ENCODE data around the gene TRIO. TPM values are rescaled to one million over a fixed set of nuclear protein-coding genes. Genes with fewer than 3 reads are reported as not detected.

TRIO gene
- total and polyA plus RNA-seq, 4 experiments from 2014 or later: 0.09 to 11.5 (median 9.7) TPM; not detected in 1

DNA sequence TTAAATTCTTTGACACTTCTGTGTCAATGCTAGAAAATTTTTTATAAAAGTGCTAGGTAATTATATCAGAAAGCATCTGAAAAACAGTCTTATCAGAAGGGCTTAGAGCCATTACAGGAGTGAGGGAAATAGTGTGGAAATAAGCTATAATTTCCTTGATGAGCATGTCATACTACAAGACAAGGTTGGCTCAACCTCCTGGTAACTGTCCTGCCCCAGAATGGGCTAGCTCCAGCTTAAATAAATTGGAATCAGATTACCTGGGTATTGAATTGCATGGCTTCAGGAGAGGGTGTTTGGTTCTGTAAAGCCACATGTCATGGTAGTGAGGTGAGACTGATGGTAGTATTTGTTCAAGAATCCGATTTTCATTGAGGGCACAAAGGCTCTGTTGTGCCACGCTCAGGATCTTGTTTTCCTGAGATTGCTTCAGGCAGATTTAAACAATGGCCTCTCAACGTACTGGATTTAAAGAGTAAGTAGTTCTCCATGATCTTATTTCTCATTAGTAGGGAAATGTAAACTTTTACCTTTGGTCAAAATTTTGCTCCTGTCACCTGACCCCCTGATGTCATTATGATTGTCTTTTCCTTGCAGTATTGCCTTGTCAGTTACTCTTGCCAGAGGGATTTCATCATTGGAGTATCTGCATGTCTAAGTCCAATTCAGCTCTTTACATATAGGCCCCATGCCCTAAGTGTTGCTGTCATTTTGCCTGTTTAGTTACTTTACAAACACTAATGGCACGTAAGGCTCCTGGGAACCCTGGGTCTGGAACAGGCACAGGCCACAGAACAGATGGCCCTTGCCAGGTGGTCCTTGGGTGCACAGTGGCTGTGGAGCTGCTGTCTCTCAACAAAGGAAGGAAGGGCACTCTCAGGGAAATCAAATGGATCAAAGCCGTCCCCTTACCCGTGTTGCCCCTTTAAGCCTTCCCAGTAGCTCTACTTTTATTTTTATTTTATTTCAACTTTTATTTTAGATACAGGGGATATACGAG lies 21.3 kb downstream of the TRIO start:
- ChIA-PET POLR2A (ENCODE audit: partially characterized antibody) (no interaction called here), CTCF (ENCODE audit: partially characterized antibody) (interaction anchor here (0.9 kb wide), 1 partner anchor 11 kb away, joined by 3 read pairs; no protein-coding TSS in a partner anchor)
- Histone ChIP-seq H3K27ac (ENCODE audit: low read depth, low read length) (no peak overlapping the region), H3K9me3 (ENCODE audit: control insufficient read depth in 1 of 2, low read length in 2 of 2) (peaks cover 0 to 2% of the 10 kb centered on the region in 2 donors), H3K36me3 (ENCODE audit: insufficient read depth, low read length) (no peaks in the 10 kb centered on the region), H3K4me3 (ENCODE audit: low read length in 2 of 2) (no peak overlapping the region), H3K4me1 (ENCODE audit: insufficient read depth, low read length) (no peaks in the 10 kb centered on the region), H3K27me3 (ENCODE audit: insufficient read depth, low read length) (no peaks in the 10 kb centered on the region)
- H3K27me3 Mint-ChIP-seq: peaks cover 1 to 10% of the 10 kb centered on the region in 2 donors
- DNase-seq: no peak
- no peaks in the 10 kb centered on the region for H3K4me1 Mint-ChIP-seq
- peaks cover 0 to 6% (median under 1%) of the 10 kb centered on the region in 8 donors for H3K9me3 Mint-ChIP-seq
- H3K36me3 Mint-ChIP-seq: peaks cover 0 to 3% of the 10 kb centered on the region in 2 donors
- H3K27ac Mint-ChIP-seq: no peak overlapping the region
- no peak overlapping the region for H3K4me3 Mint-ChIP-seq
- intact Hi-C loops (cut with micrococcal nuclease): no loop called here

DNA sequence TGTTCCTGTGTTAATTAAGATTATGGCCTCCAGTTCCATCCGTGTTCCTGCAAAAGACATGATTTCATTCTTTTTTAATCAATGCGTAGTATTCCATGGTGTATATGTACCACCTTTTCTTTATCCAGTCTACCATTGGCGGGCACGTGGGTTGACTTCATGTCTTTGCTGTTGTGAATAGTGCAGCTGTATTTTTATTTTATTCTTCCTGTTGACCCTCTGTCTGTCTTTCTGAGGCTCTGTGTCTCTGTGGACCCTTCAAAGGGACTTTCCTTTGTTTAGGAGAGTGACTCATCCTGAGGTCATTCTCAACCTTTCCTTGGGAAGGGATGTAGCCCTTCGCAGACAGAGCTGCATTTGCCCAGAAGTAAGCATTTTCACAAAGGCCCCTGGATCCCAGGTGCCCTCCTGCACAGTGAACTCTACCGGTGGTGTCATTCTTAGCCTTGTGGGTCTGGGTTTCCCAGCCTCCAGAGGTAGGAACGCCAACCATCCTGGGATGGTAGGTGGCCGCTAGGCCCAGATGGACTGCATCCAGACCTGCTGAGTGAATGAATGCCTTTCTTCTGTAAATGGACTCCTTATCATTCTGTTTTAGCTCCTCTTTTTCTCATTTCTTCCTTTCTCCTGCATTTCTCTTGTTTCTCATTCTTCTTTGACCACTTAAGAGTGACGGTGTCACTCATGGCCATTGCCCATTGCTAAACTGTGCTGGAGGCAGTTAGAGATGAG lies 22.4 kb downstream of the TRIO start:
- H3K9me3 ChIP-seq (ENCODE audit: control insufficient read depth in 1 of 2, low read length in 2 of 2): peaks cover 0 to 2% of the 10 kb centered on the region in 2 donors
- H3K27ac ChIP-seq (ENCODE audit: low read depth, low read length): no peak overlapping the region
- H3K27me3 ChIP-seq (ENCODE audit: insufficient read depth, low read length): no peaks in the 10 kb centered on the region
- H3K4me1 Mint-ChIP-seq: no peaks in the 10 kb centered on the region
- H3K27me3 Mint-ChIP-seq: peaks cover 1 to 10% of the 10 kb centered on the region in 2 donors
- intact Hi-C loops (cut with micrococcal nuclease): no loop called here
- H3K9me3 Mint-ChIP-seq: peaks cover 0 to 6% (median under 1%) of the 10 kb centered on the region in 8 donors
- ChIA-PET POLR2A (ENCODE audit: partially characterized antibody) (no interaction called here), CTCF (ENCODE audit: partially characterized antibody) (no interaction called here)
- no peaks in the 10 kb centered on the region for H3K36me3 ChIP-seq (ENCODE audit: insufficient read depth, low read length)
- H3K4me3 Mint-ChIP-seq: no peak overlapping the region
- DNase-seq: no peak
- H3K36me3 Mint-ChIP-seq: peaks cover 0 to 3% of the 10 kb centered on the region in 2 donors
- no peak overlapping the region for H3K27ac Mint-ChIP-seq
- no peak overlapping the region for H3K4me3 ChIP-seq (ENCODE audit: low read length in 2 of 2)
- H3K4me1 ChIP-seq (ENCODE audit: insufficient read depth, low read length): no peaks in the 10 kb centered on the region

DNA sequence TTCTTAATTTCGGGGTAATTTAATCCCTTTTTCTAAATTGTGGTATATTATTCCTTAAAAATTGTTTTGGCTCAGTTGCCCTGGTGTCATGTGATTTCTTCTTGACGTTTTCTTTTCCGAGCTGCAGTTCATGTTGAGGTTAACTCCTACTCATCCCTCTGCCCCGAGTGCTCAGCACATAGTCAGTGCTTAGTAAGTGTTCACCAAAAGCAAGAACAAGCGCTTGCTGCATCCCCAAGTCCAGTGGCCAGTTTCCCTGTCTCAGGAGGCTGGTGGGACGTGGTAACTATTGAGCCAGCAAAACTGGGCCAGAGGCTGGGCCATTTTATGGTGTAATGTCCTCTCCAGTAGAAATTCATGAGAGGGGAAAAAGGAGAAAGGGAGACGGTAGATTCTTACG lies 23.3 kb downstream of the TRIO start:
- H3K9me3 ChIP-seq (ENCODE audit: control insufficient read depth in 1 of 2, low read length in 2 of 2): peaks cover 0 to 2% of the 10 kb centered on the region in 2 donors
- Mint-ChIP-seq H3K4me3 (no peak overlapping the region), H3K27me3 (peaks cover 1 to 8% of the 10 kb centered on the region in 2 donors), H3K27ac (no peak overlapping the region), H3K9me3 (peaks cover 0 to 6% (median under 1%) of the 10 kb centered on the region in 8 donors), H3K4me1 (no peaks in the 10 kb centered on the region), H3K36me3 (peaks cover 0 to 3% of the 10 kb centered on the region in 2 donors)
- ChIA-PET CTCF (ENCODE audit: partially characterized antibody) (no interaction called here), POLR2A (ENCODE audit: partially characterized antibody) (no interaction called here)
- no peak overlapping the region for H3K4me3 ChIP-seq (ENCODE audit: low read length in 2 of 2)
- no peak for DNase-seq
- no peak overlapping the region for H3K27ac ChIP-seq (ENCODE audit: low read depth, low read length)
- no peaks in the 10 kb centered on the region for H3K4me1 ChIP-seq (ENCODE audit: insufficient read depth, low read length)
- no peaks in the 10 kb centered on the region for H3K36me3 ChIP-seq (ENCODE audit: insufficient read depth, low read length)
- intact Hi-C loops (cut with micrococcal nuclease): no loop called here
- no peaks in the 10 kb centered on the region for H3K27me3 ChIP-seq (ENCODE audit: insufficient read depth, low read length)

DNA sequence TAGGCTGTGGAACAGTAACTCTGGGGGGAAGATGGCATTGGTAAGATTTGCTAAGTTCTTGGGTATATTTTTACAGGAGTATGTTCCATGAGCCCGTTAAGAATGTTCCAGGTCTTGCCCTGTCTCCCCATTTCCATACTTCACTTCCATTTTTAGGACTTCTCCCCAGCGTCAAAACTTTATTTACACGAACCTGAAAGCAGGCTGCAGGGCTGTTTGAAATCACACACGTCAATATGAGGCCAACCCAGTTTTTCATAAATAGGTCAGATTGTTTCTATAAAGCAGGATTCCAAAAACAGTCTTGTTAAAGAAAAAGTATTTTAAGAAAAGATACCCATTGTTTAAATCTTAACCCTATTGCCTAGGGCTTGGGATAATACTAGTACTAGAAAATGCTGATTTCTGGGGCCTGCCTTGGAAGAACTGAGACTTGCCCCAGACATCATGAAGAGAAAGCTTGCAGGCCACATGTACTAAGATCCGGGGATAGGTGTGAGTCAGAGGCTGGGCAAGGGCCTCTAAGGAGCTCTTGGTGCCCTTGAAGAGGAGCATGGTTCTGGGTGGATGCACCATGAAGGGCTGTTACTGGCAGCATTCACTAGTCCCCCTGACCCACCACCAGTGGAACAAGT lies 24.2 kb downstream of the TRIO start:
- Histone ChIP-seq H3K4me1 (ENCODE audit: insufficient read depth, low read length) (no peaks in the 10 kb centered on the region), H3K4me3 (ENCODE audit: low read length in 2 of 2) (no peak overlapping the region), H3K27ac (ENCODE audit: low read depth, low read length) (no peak overlapping the region), H3K36me3 (ENCODE audit: insufficient read depth, low read length) (no peaks in the 10 kb centered on the region), H3K9me3 (ENCODE audit: control insufficient read depth in 1 of 2, low read length in 2 of 2) (peaks cover 0 to 2% of the 10 kb centered on the region in 2 donors), H3K27me3 (ENCODE audit: insufficient read depth, low read length) (no peaks in the 10 kb centered on the region)
- Mint-ChIP-seq H3K36me3 (peaks cover 0 to 3% of the 10 kb centered on the region in 2 donors), H3K9me3 (peaks cover 0 to 6% (median under 1%) of the 10 kb centered on the region in 8 donors), H3K27ac (no peak overlapping the region), H3K27me3 (peaks cover 5 to 11% of the 10 kb centered on the region in 2 donors), H3K4me3 (no peak overlapping the region), H3K4me1 (no peaks in the 10 kb centered on the region)
- POLR2A ChIA-PET (ENCODE audit: partially characterized antibody): no interaction called here
- no peak for DNase-seq
- CTCF ChIA-PET (ENCODE audit: partially characterized antibody): no interaction called here
- intact Hi-C loops (cut with micrococcal nuclease): no loop called here

DNA sequence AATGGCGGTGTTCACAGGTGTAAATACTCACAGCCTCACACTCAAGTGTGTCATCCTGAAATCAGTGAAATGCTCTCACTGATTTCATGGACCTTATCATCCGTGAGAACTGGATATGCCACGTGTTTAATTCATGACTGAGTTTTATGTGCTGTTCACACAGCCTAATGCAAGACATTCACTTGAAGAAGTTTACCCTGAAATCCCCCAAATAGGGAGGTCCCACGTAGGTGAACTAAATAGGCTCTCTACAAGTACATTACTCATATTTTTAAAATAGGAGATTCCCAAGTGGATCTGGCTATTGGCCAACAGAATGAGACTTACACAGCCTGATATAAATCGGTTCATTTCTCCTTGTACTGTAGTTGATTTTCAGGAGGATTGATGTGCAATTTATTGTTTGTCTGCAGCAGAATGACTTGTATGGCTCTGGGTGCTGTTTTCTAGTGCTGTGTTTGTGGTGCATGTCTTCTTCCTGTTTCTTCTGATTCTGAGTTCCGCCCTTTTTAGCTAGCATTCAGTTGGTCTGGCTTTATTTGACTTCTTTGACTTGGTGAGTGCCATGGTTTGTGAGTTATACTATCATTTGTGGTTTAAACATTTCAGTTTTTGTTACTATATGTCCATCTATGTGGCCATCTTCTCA lies 25.1 kb downstream of the TRIO start:
- Histone ChIP-seq H3K4me1 (ENCODE audit: insufficient read depth, low read length) (no peaks in the 10 kb centered on the region), H3K36me3 (ENCODE audit: insufficient read depth, low read length) (no peaks in the 10 kb centered on the region), H3K27me3 (ENCODE audit: insufficient read depth, low read length) (no peaks in the 10 kb centered on the region), H3K9me3 (ENCODE audit: control insufficient read depth in 1 of 2, low read length in 2 of 2) (peaks cover 0 to 2% of the 10 kb centered on the region in 2 donors), H3K4me3 (ENCODE audit: low read length in 2 of 2) (no peak overlapping the region), H3K27ac (ENCODE audit: low read depth, low read length) (no peak overlapping the region)
- Mint-ChIP-seq H3K4me3 (no peak overlapping the region), H3K36me3 (peaks cover 0 to 3% of the 10 kb centered on the region in 2 donors), H3K27me3 (peaks cover 11 to 15% of the 10 kb centered on the region in 2 donors), H3K9me3 (peaks cover 0 to 6% (median 0%) of the 10 kb centered on the region in 8 donors), H3K4me1 (no peaks in the 10 kb centered on the region), H3K27ac (no peak overlapping the region)
- ChIA-PET CTCF (ENCODE audit: partially characterized antibody) (no interaction called here), POLR2A (ENCODE audit: partially characterized antibody) (no interaction called here)
- intact Hi-C loops (cut with micrococcal nuclease): no loop called here
- no peak for DNase-seq

DNA sequence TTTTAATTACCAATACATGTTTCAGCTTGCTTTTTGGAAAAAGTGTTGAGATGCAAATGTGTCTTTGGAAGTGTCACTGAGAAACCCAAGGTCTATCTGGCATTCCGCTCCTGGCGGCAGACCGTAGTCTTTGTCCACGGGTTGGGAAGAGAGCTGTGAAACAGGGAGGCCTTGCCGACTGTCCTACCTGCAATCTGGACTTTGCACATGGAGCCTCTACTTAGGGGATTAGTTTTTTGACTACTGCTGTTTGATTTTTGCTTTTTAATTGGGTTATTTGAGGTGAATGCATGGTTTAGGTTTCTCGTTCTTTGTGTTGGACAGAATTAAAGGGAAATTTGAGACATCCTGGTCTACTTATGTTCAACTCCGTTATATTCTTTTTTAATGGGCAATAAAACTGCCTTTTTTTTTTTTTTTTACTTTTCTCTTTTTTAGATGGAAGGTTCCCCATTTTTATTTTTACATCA lies 25.7 kb downstream of the TRIO start:
- Mint-ChIP-seq H3K4me1 (no peaks in the 10 kb centered on the region), H3K4me3 (no peak overlapping the region), H3K9me3 (peaks cover 0 to 6% (median 0%) of the 10 kb centered on the region in 8 donors), H3K27ac (no peak overlapping the region), H3K36me3 (peaks cover 0 to 3% of the 10 kb centered on the region in 2 donors), H3K27me3 (peaks cover 13 to 18% of the 10 kb centered on the region in 2 donors)
- ChIA-PET CTCF (ENCODE audit: partially characterized antibody) (no interaction called here), POLR2A (ENCODE audit: partially characterized antibody) (no interaction called here)
- Histone ChIP-seq H3K9me3 (ENCODE audit: control insufficient read depth in 1 of 2, low read length in 2 of 2) (peaks cover 0 to 2% of the 10 kb centered on the region in 2 donors), H3K27ac (ENCODE audit: low read depth, low read length) (no peak overlapping the region), H3K27me3 (ENCODE audit: insufficient read depth, low read length) (no peaks in the 10 kb centered on the region), H3K4me3 (ENCODE audit: low read length in 2 of 2) (no peak overlapping the region), H3K4me1 (ENCODE audit: insufficient read depth, low read length) (no peaks in the 10 kb centered on the region), H3K36me3 (ENCODE audit: insufficient read depth, low read length) (no peaks in the 10 kb centered on the region)
- DNase-seq: no peak
- intact Hi-C loops (cut with micrococcal nuclease): no loop called here

All from CD4-positive, alpha-beta memory T cell (primary cell).